K562 (cell line): ENCODE results near the gene SLTM. TPM values are rescaled to one million over a fixed set of nuclear protein-coding genes. Genes with fewer than 3 reads are reported as not detected.
"Not testable (repeated sequence)": the region's sequence is repeated elsewhere in the genome, so short reads cannot be mapped to it uniquely, and the experiment has no call there.

ENCODE experiments used
- CBFA2T3 ChIP-seq: fragments of 450-650 bp; IDR thresholded peaks from 2 replicates; pipeline ENCODE4 v1.6.1; 2017
- CREM ChIP-seq: IDR thresholded peaks from 2 replicates; pipeline ENCODE4 v1.6.1; 2014; ENCODE audit warnings: antibody characterized with exemption, low read depth
- CXXC5 ChIP-seq: fragments of 250-450 bp; sonication (Bioruptor Pico); IDR thresholded peaks from 2 replicates; pipeline ENCODE4 v1.8.0; 2022; ENCODE audit warnings: inconsistent platforms, mild to moderate bottlenecking, moderate library complexity
- EP300 ChIP-seq: IDR thresholded peaks from 2 replicates; pipeline ENCODE4 v1.6.1; 2012; ENCODE audit warnings: low read length, improper control_type of control experiment
- ETV5 ChIP-seq: sonication (generic); formaldehyde crosslinking; IDR thresholded peaks from 2 replicates; pipeline ENCODE4 v1.4.0; 2020; ENCODE audit warnings: low read depth, mild to moderate bottlenecking, missing genetic modification reagents
- HDAC1 ChIP-seq, 2 experiments: fragments of 450-650 bp; IDR thresholded peaks; 2 replicates each; pipeline ENCODE4 v1.6.1; 2016 to 2017; ENCODE audit warnings: inconsistent platforms in 1 of 2, mild to moderate bottlenecking in 1 of 2, moderate library complexity in 1 of 2
- KHSRP ChIP-seq: fragments of 450-650 bp; IDR thresholded peaks from 2 replicates; pipeline ENCODE4 v1.6.1; 2017
- MEIS2 ChIP-seq: fragments of 450-650 bp; IDR thresholded peaks from 2 replicates; pipeline ENCODE4 v1.6.1; 2014; ENCODE audit warnings: mild to moderate bottlenecking; ENCODE audit not compliant: partially characterized antibody
- MNT ChIP-seq, 2 experiments: fragments of 450-650 bp; conservative IDR thresholded peaks; 2 replicates each; pipeline ENCODE4 v1.6.1; 2017; ENCODE audit warnings: mild to moderate bottlenecking in 2 of 2, moderate library complexity in 2 of 2
- NFIC ChIP-seq: fragments of 450-650 bp; IDR thresholded peaks from 2 replicates; pipeline ENCODE4 v1.6.1; 2017; ENCODE audit warnings: mild to moderate bottlenecking, inconsistent platforms
- NFRKB ChIP-seq: fragments of 450-650 bp; IDR thresholded peaks from 2 replicates; pipeline ENCODE4 v1.6.1; 2016; ENCODE audit warnings: low read depth
- NRF1 ChIP-seq, 2 experiments: fragments of 450-650 bp; IDR thresholded peaks in 1 of 2; conservative IDR thresholded peaks in 1 of 2; 2 replicates each; pipeline ENCODE4 v1.6.1; 2014; ENCODE audit warnings: mild to moderate bottlenecking in 2 of 2
- SMARCA4 ChIP-seq: fragments of 450-650 bp; IDR thresholded peaks from 2 replicates; pipeline ENCODE4 v1.6.1; 2016
- SMARCA5 ChIP-seq: fragments of 450-650 bp; IDR thresholded peaks from 2 replicates; pipeline ENCODE4 v1.6.1; 2016
- SP1 ChIP-seq: sonication (generic); formaldehyde crosslinking; IDR thresholded peaks from 2 replicates; pipeline ENCODE4 v1.8.1; 2022; ENCODE audit warnings: mild to moderate bottlenecking, missing genetic modification reagents
- TRIM24 ChIP-seq, 2 experiments: fragments of 450-650 bp; IDR thresholded peaks; 2 replicates each; pipeline ENCODE4 v1.6.1; 2016
- TRIM28 ChIP-seq: fragments of 450-650 bp; IDR thresholded peaks from 2 replicates; pipeline ENCODE4 v1.6.1; 2017
- ZNF263 ChIP-seq: sonication (generic); formaldehyde crosslinking; IDR thresholded peaks from 2 replicates; pipeline ENCODE4 v1.8.0; 2022; ENCODE audit warnings: mild to moderate bottlenecking, missing genetic modification reagents, borderline replicate concordance
- polyA plus RNA-seq, 8 experiments: library from polyadenylated mRNA; depleted of rRNA in 4 of 8; stranded (reverse) in 5 of 8; unstranded in 3 of 8; fragments of >200 nt; fragmentation: Nextera tagmentation in 2 of 8; fragmentation: Illumina TruSeq in 1 of 8; extraction: Ambion mirVana in 2 of 8; extraction: Trizol in 1 of 8; gene quantifications; 2 replicates each; pipeline versions ENCODE4 v1.2.1 to v1.2.3, GENCODE V29; 2011 to 2014; ENCODE audit warnings: inconsistent platforms in 1 of 8, missing spikeins in 1 of 8
- total RNA-seq, 7 experiments: library from RNA; depleted of rRNA in 6 of 7; stranded (reverse); fragments of >200 nt in 6 of 7; fragmentation: Illumina TruSeq in 2 of 7; extraction: Trizol in 2 of 7; gene quantifications; 2 replicates each; pipeline versions ENCODE4 v1.2.1 to v1.2.3, GENCODE V29; 2011 to 2021; ENCODE audit warnings: low replicate concordance in 1 of 7
- TF ChIP-seq, protein P1 (sequence below), 2 experiments: fragments of 450-650 bp in 1 of 2; sonication (generic) in 1 of 2; formaldehyde crosslinking in 1 of 2; IDR thresholded peaks in 1 of 2; conservative IDR thresholded peaks in 1 of 2; 2 replicates each; pipeline versions ENCODE4 v1.6.1 to v1.8.1; 2016 to 2023; ENCODE audit warnings: mild to moderate bottlenecking in 2 of 2, moderate library complexity in 2 of 2, inconsistent platforms in 1 of 2, missing genetic modification reagents in 1 of 2
- TF ChIP-seq, protein P2 (sequence below), 3 experiments: fragments of 200-800 bp in 1 of 3; fragments of 250-450 bp in 1 of 3; fragments of 450-650 bp in 1 of 3; sonication (Bioruptor Pico) in 1 of 3; sonication (Bioruptor generic) in 1 of 3; formaldehyde crosslinking in 1 of 3; IDR thresholded peaks; 2 replicates each; pipeline versions ENCODE4 v1.6.1 to v1.8.0; 2016 to 2022; ENCODE audit warnings: mild to moderate bottlenecking in 2 of 3, missing genetic modification characterization in 2 of 3, missing compliant biosample characterization in 1 of 3, moderate library complexity in 1 of 3
- TF ChIP-seq, protein P3 (sequence below), 2 experiments: fragments of 450-650 bp; IDR thresholded peaks; 2 replicates each; pipeline ENCODE4 v1.6.1; 2016

The SLTM gene
- total and polyA plus RNA-seq, 9 of the 15 experiments (the other 6 are each of a cell fraction or from before 2014, with no cell fraction given), result 39.5 to 163 (median 102) TPM

DNA sequence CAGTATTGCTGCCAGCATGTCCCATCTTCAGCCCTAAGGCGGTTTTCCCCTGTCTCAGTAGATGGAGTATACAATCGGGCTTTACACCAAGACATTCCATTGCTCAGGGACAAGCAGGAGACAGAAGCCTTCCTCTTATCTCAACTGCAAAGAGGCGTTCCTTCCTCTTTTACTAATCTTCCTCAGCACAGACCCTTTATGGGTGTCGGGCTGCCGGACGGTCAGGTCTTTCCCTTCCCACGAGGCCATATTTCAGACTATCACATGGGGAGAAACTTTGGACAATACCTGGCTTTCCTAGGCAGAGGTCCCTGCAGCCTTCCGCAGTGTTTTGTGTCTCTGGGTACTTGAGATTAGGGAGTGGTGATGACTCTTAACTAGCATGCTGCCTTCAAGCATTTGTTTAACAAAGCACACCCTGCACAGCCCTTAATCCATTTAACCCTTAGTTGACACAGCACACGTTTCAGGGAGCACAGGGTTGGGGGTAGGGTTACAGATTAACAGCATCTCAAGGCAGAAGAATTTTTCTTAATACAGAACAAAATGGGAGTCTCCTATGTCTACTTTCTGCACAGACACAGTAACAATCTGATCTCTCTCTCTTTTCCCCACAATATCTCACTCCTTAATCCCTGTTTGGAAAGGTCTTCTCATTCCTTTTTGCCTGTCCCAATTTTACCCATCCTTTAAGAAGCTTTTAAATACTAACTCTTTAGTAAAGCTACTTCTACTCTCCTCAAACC is 99.6 kb downstream of the SLTM start (continued):
- TF ChIP-seq, protein P1, sequence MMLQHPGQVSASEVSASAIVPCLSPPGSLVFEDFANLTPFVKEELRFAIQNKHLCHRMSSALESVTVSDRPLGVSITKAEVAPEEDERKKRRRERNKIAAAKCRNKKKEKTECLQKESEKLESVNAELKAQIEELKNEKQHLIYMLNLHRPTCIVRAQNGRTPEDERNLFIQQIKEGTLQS (IDR thresholded peaks at IDR 0.05), result not testable (repeated sequence)
- TF ChIP-seq, protein P1 (CRISPR knock-in tag; conservative IDR thresholded peaks at IDR 0.05), result 0 out of 2 replicates have a peak, but pooled peaks have one; percentile 41
- peak; percentile 30 to 34; a peak in 2 of 4 replicates for TF ChIP-seq NRF1 (conservative IDR thresholded peaks at IDR 0.05 in 1 of 2, IDR thresholded peaks at IDR 0.05 in 1 of 2)
- TF ChIP-seq, protein P2, sequence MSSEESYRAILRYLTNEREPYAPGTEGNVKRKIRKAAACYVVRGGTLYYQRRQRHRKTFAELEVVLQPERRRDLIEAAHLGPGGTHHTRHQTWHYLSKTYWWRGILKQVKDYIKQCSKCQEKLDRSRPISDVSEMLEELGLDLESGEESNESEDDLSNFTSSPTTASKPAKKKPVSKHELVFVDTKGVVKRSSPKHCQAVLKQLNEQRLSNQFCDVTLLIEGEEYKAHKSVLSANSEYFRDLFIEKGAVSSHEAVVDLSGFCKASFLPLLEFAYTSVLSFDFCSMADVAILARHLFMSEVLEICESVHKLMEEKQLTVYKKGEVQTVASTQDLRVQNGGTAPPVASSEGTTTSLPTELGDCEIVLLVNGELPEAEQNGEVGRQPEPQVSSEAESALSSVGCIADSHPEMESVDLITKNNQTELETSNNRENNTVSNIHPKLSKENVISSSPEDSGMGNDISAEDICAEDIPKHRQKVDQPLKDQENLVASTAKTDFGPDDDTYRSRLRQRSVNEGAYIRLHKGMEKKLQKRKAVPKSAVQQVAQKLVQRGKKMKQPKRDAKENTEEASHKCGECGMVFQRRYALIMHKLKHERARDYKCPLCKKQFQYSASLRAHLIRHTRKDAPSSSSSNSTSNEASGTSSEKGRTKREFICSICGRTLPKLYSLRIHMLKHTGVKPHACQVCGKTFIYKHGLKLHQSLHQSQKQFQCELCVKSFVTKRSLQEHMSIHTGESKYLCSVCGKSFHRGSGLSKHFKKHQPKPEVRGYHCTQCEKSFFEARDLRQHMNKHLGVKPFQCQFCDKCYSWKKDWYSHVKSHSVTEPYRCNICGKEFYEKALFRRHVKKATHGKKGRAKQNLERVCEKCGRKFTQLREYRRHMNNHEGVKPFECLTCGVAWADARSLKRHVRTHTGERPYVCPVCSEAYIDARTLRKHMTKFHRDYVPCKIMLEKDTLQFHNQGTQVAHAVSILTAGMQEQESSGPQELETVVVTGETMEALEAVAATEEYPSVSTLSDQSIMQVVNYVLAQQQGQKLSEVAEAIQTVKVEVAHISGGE (CRISPR knock-in tag; IDR thresholded peaks at IDR 0.05), result peak in 1 of 3 experiments; percentile 39; a peak in 1 of 6 replicates
- 0 out of 2 replicates have a peak, but pooled peaks have one; percentile 50 for TF ChIP-seq TRIM28
- TF ChIP-seq SMARCA5, result 0 out of 2 replicates have a peak, but pooled peaks have one; percentile 34
- TF ChIP-seq, protein P3, sequence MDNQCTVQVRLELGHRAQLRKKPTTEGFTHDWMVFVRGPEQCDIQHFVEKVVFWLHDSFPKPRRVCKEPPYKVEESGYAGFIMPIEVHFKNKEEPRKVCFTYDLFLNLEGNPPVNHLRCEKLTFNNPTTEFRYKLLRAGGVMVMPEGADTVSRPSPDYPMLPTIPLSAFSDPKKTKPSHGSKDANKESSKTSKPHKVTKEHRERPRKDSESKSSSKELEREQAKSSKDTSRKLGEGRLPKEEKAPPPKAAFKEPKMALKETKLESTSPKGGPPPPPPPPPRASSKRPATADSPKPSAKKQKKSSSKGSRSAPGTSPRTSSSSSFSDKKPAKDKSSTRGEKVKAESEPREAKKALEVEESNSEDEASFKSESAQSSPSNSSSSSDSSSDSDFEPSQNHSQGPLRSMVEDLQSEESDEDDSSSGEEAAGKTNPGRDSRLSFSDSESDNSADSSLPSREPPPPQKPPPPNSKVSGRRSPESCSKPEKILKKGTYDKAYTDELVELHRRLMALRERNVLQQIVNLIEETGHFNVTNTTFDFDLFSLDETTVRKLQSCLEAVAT (IDR thresholded peaks at IDR 0.05), result 0 out of 4 replicates have a peak, but pooled peaks of 1 of the 2 experiments have one; percentile 15
- peak; percentile 96 for TF ChIP-seq SMARCA4
- TF ChIP-seq KHSRP, result 0 out of 2 replicates have a peak, but pooled peaks have one; percentile 12
- peak; percentile 77 for TF ChIP-seq NFIC
- TF ChIP-seq TRIM24 (IDR thresholded peaks at IDR 0.05), result peak; percentile 78 to 88; a peak in 3 of 4 replicates
- TF ChIP-seq MNT (conservative IDR thresholded peaks at IDR 0.05), result peak; percentile 71 to 88
- TF ChIP-seq HDAC1 (IDR thresholded peaks at IDR 0.05), result peak in 1 of 2 experiments; percentile 81; a peak in 2 of 4 replicates
- TF ChIP-seq EP300, result peak; percentile 76
- peak; percentile 79 for TF ChIP-seq MEIS2
- TF ChIP-seq SP1, result peak; percentile 57; the same call in 1 of the 2 replicates
- peak; percentile 55 for TF ChIP-seq CREM
- TF ChIP-seq ZNF263 (CRISPR knock-in tag), result peak; percentile 20; the same call in 1 of the 2 replicates
- TF ChIP-seq CXXC5 (CRISPR knock-in tag), result peak; percentile 89
- peak; percentile 95 for TF ChIP-seq CBFA2T3
- peak; percentile 69; the same call in 1 of the 2 replicates for TF ChIP-seq ETV5 (CRISPR knock-in tag)
- peak; percentile 53; the same call in 1 of the 2 replicates for TF ChIP-seq NFRKB
